H1 (cell line): ENCODE data around the gene PRLH. TPM values are rescaled to one million over a fixed set of nuclear protein-coding genes. Genes with fewer than 3 reads are reported as not detected.

Source experiments
- CTBP2 ChIP-seq: IDR thresholded peaks from 2 replicates; pipeline ENCODE4 v1.7.0; 2011; ENCODE audit warnings: borderline replicate concordance, mild to moderate bottlenecking, moderate library complexity, mixed read lengths, low read length; ENCODE audit not compliant: insufficient read depth, insufficient read length
- polyA plus RNA-seq, 7 experiments: library from polyadenylated mRNA; depleted of rRNA in 3 of 7; stranded (reverse) in 5 of 7; unstranded in 2 of 7; fragments of >200 nt in 5 of 7; fragments of 200-250 nt in 2 of 7; gene quantifications; 1 replicate in 5 of 7; 2 replicates in 1 of 7; 4 replicates in 1 of 7; pipeline versions ENCODE4 v1.2.1 to v1.2.3, GENCODE V29; 2011 to 2013; ENCODE audit warnings: missing spikeins in 2 of 7, mixed read lengths in 2 of 7
- total RNA-seq: library from RNA; stranded (reverse); fragmentation: NEBNext Ultra II Directional; extraction: Animal tissue kit (Norgen Biotek cat#: 25700); gene quantifications from 2 replicates; pipeline ENCODE4 v1.2.1, GENCODE V29; 2021

Gene PRLH
- total and polyA plus RNA-seq, 2 of the 8 experiments (the other 6 are each of a cell fraction or from before 2014, with no cell fraction given): not detected

- no peak for TF ChIP-seq CTBP2
- TF ChIP-seq, all 59 proteins: peak for 0
Observed at GRCh38 chr2:237575869-237576862, 9.8 kb downstream of the PRLH start (continued).
